ENCODE results near the gene TENT5C. TPM values are rescaled to one million over a fixed set of nuclear protein-coding genes. Genes with fewer than 3 reads are reported as not detected.
A peak's percentile ranks its signal among the peaks of the same experiment; 100 is the strongest.

TENT5C gene
- total RNA-seq, 5 donors from 2014 or later (not counting 1 experiment from before 2014, with no cell fraction given), result 7.6 to 133 (median 11.2) TPM

DNA sequence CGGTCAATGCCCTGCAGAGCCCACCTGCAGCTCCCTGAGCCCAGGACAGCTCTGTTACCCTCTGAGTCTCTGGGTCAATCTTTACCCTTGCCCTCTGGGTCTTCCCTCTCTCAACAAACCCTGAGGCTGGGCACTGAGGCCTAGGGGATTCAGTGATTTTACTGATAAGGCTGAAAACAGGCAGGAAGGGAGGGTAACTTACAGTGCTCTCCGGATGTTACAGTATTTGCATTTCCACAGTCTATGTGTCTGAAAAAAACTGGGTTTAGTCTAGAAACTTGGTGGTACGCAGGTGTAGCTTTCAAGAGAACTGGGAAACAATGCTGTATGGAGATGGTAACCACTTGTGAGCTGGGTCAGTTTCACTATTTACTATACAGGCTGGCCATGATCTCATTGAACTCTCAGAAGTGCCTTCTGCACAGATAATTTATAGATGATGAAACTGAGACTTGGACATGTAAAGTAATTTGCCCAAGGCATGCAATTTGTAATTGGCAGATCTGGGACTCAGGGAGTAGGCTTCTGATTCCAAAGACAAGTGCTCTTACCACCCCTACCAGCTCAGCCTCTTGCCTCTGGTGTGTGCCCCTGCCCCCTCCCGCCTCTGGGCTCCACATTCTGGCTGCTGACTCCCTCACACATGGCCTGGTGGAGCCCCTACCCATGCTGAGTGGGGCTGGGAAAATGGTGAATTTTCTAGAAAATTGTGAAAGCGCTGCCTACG is 48.8 kb downstream of the TENT5C start:
- POLR2A ChIA-PET, result interaction anchor here (0.6 to 3.0 kb wide), 5 partner anchors 14 to 588 kb away, joined by 3 to 73 read pairs (median 5); partner anchors contain the start of gene TENT5C (in 1 of the 2)
- whole genome bisulfite sequencing (ENCODE audit: insufficient coverage), result 50% methylated on average over 4 of the region's 6 CpGs
- Mint-ChIP-seq H3K4me1 (peaks cover 84 to 91% (median 89%) of the 10 kb centered on the region in 3 donors), H3K27me3 (peaks cover 2 to 7% of the 10 kb centered on the region in 2 donors), H3K36me3 (no peaks in the 10 kb centered on the region), H3K4me3 (peak overlapping the region; percentile 31 to 77 (median 49)), H3K9me3 (no peaks in the 10 kb centered on the region), H3K27ac (peak overlapping the region; percentile 69 to 71)
- H3K27ac ChIP-seq (ENCODE audit: low read length), result peak overlapping the region; percentile 61
- peak overlapping the region in 1 of 2 donors; percentile 11 for H3K4me3 ChIP-seq (ENCODE audit: control insufficient read depth in 1 of 2, extremely low read depth in 1 of 2, low read length in 1 of 2)
- peaks cover 53 to 96% of the 10 kb centered on the region in 2 experiments for H3K4me1 ChIP-seq (ENCODE audit: control insufficient read depth in 1 of 2, extremely low read depth in 1 of 2, insufficient read depth in 2 of 2, low read length in 2 of 2)
- DNase-seq (peak in 2 of 35 experiments; percentile 28 to 55), ATAC-seq (replicated peaks in 1 of 4) (peak in 1 of 4 experiments; percentile 22)
- CTCF ChIA-PET, result interaction anchor here (1.1 to 4.8 kb wide), 6 partner anchors 10 to 48 kb away, joined by 4 to 39 read pairs (median 6); partner anchors contain the start of gene TENT5C (in 1 of the 2)
- H3K27me3 ChIP-seq (replicated peaks in 1 of 2; ENCODE audit: control insufficient read depth in 2 of 2, extremely low read depth in 1 of 2, insufficient read depth in 2 of 2, low read length in 1 of 2), result peaks cover 0 to 9% of the 10 kb centered on the region in 2 experiments
- H3K36me3 ChIP-seq (ENCODE audit: control insufficient read depth in 2 of 2, extremely low read depth in 1 of 2, insufficient read depth in 1 of 2, low read length in 1 of 2), result no peaks in the 10 kb centered on the region
- no peaks in the 10 kb centered on the region for H3K9me3 ChIP-seq

DNA sequence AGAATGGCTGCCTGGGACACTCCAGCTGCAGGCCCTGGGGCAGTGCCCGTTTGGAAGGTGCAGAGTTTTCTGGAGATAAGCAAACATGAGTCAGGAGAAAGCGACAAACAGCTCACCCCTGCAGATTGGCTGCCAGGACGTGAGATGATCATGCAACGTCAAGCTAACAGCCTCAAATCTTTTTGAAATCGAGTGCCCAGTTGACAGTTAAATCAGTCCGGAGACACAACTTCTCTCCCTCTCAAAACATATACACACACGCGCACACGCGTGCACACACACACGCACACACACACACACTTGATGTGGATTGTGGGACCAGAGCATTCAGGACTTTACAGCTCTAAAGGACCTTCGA is 49.4 kb downstream of the TENT5C start:
- peak overlapping the region; percentile 69 to 71 for H3K27ac Mint-ChIP-seq
- no peaks in the 10 kb centered on the region for H3K36me3 ChIP-seq (ENCODE audit: control insufficient read depth in 2 of 2, extremely low read depth in 1 of 2, insufficient read depth in 1 of 2, low read length in 1 of 2)
- peaks cover 0 to 9% of the 10 kb centered on the region in 2 experiments for H3K27me3 ChIP-seq (replicated peaks in 1 of 2; ENCODE audit: control insufficient read depth in 2 of 2, extremely low read depth in 1 of 2, insufficient read depth in 2 of 2, low read length in 1 of 2)
- peaks cover 89 to 96% (median 94%) of the 10 kb centered on the region in 3 donors for H3K4me1 Mint-ChIP-seq
- peaks cover 59 to 96% of the 10 kb centered on the region in 2 experiments for H3K4me1 ChIP-seq (ENCODE audit: control insufficient read depth in 1 of 2, extremely low read depth in 1 of 2, insufficient read depth in 2 of 2, low read length in 2 of 2)
- ChIA-PET POLR2A (interaction anchor here (0.7 to 3.0 kb wide), 5 partner anchors 14 to 121 kb away, joined by 3 to 73 read pairs (median 5); partner anchors contain the start of gene TENT5C (in 1 of the 2)), CTCF (interaction anchor here (1.2 to 4.8 kb wide), 9 partner anchors 9 to 120 kb away, joined by 4 to 39 read pairs (median 7); partner anchors contain the start of gene TENT5C (in 1 of the 2))
- peaks cover 2 to 7% of the 10 kb centered on the region in 2 donors for H3K27me3 Mint-ChIP-seq
- H3K9me3 ChIP-seq, result no peaks in the 10 kb centered on the region
- no peak overlapping the region for H3K4me3 ChIP-seq (ENCODE audit: control insufficient read depth in 1 of 2, extremely low read depth in 1 of 2, low read length in 1 of 2)
- WGBS (ENCODE audit: insufficient coverage), result 81% methylated on average over 11 of the region's 12 CpGs
- no peak for DNase-seq
- no peak for ATAC-seq (replicated peaks in 1 of 4)
- no peaks in the 10 kb centered on the region for H3K9me3 Mint-ChIP-seq
- H3K27ac ChIP-seq (ENCODE audit: low read length), result peak overlapping the region; percentile 86
- peak overlapping the region; percentile 31 to 77 (median 39) for H3K4me3 Mint-ChIP-seq
- no peaks in the 10 kb centered on the region for H3K36me3 Mint-ChIP-seq

DNA sequence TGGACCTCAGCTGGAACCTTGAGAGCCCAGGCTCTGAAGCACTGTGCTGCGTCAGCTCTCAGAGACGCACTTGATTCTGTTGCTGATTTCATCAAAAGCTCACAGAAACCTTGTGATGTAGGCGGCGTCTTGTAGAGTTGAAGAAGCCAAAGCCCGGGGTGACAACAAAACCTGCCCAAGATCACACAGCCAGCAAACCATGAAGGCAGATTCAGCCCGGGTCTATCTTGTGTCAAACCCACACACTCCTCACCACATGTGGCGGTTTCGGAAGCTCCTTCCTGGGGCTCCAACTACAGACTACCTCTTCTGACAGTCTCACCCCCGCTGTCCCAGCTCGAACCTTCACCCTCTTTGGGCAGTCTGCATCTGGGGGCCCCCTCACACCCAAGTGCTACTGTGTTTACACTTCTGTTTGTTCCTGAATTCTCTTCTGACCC is 50.4 kb downstream of the TENT5C start:
- WGBS (ENCODE audit: insufficient coverage), result 0% methylated on average over 9 of the region's 10 CpGs
- no peaks in the 10 kb centered on the region for H3K36me3 ChIP-seq (ENCODE audit: control insufficient read depth in 2 of 2, extremely low read depth in 1 of 2, insufficient read depth in 1 of 2, low read length in 1 of 2)
- Mint-ChIP-seq H3K27ac (peak overlapping the region; percentile 83 to 87), H3K27me3 (peaks cover 2% of the 10 kb centered on the region in 2 donors), H3K4me3 (peak overlapping the region; percentile 51 to 77 (median 69)), H3K36me3 (no peaks in the 10 kb centered on the region), H3K9me3 (peaks cover 0 to 2% (median 0%) of the 10 kb centered on the region in 3 donors), H3K4me1 (peaks cover 95 to 96% (median 96%) of the 10 kb centered on the region in 3 donors)
- DNase-seq, result peak; percentile 53 to 93 (median 84)
- peak overlapping the region; percentile 5 to 48 for H3K4me3 ChIP-seq (ENCODE audit: control insufficient read depth in 1 of 2, extremely low read depth in 1 of 2, low read length in 1 of 2)
- no peaks in the 10 kb centered on the region for H3K9me3 ChIP-seq
- peak overlapping the region; percentile 86 for H3K27ac ChIP-seq (ENCODE audit: low read length)
- peak; percentile 69 to 76 (median 72) for ATAC-seq (replicated peaks in 1 of 4)
- POLR2A ChIA-PET, result interaction anchor here (0.5 to 3.0 kb wide), 17 partner anchors 8 to 596 kb away, joined by 3 to 73 read pairs (median 4); partner anchors contain the start of genes TENT5C (in 1 of the 2) and TTF2 (in 1 of the 2)
- CTCF ChIA-PET, result interaction anchor here (0.5 to 4.8 kb wide), 18 partner anchors 8 to 144 kb away, joined by 3 to 39 read pairs (median 4); partner anchors contain the start of gene TENT5C (in 1 of the 2)
- peaks cover 0 to 8% of the 10 kb centered on the region in 2 experiments for H3K27me3 ChIP-seq (replicated peaks in 1 of 2; ENCODE audit: control insufficient read depth in 2 of 2, extremely low read depth in 1 of 2, insufficient read depth in 2 of 2, low read length in 1 of 2)
- peaks cover 67 to 96% of the 10 kb centered on the region in 2 experiments for H3K4me1 ChIP-seq (ENCODE audit: control insufficient read depth in 1 of 2, extremely low read depth in 1 of 2, insufficient read depth in 2 of 2, low read length in 2 of 2)

DNA sequence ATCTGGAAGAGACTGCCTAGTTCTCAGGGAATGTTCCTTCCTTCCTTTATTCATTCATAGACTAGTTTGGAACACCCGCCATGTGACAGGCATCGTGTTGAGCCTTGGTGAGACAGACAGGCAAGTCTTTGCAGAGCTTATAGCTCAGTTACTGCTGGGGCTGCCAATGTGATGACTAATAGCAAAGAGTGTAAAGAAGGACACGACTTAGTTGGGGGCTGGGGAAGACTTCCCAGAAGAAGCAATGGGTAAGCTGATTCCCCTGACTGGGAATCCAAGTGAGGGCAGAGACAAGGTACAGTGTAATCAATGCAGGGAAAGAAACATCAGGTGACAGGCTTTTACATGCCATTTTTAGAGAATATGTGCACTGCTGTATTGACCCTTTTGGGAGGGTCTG is 51.2 kb downstream of the TENT5C start:
- Mint-ChIP-seq H3K9me3 (peaks cover 2 to 7% (median 2%) of the 10 kb centered on the region in 3 donors), H3K27ac (peak overlapping the region; percentile 83 to 87), H3K4me3 (peak overlapping the region in 2 of 3 donors; percentile 13 to 77), H3K36me3 (no peaks in the 10 kb centered on the region), H3K4me1 (peaks cover 95 to 97% (median 96%) of the 10 kb centered on the region in 3 donors), H3K27me3 (no peaks in the 10 kb centered on the region)
- ChIA-PET POLR2A (interaction anchor here (0.6 to 9.6 kb wide), 9 partner anchors 14 to 600 kb away, joined by 3 to 97 read pairs (median 10); partner anchors contain the start of gene TENT5C (in 2 of the 2)), CTCF (interaction anchor here in 1 of 2 donors (1.1 to 4.8 kb wide), 4 partner anchors 17 to 122 kb away, joined by 3 to 39 read pairs (median 9); partner anchors contain the start of gene TENT5C)
- Histone ChIP-seq H3K4me1 (ENCODE audit: control insufficient read depth in 1 of 2, extremely low read depth in 1 of 2, insufficient read depth in 2 of 2, low read length in 2 of 2) (peaks cover 67 to 96% of the 10 kb centered on the region in 2 experiments), H3K4me3 (ENCODE audit: control insufficient read depth in 1 of 2, extremely low read depth in 1 of 2, low read length in 1 of 2) (no peak overlapping the region), H3K9me3 (no peaks in the 10 kb centered on the region), H3K36me3 (ENCODE audit: control insufficient read depth in 2 of 2, extremely low read depth in 1 of 2, insufficient read depth in 1 of 2, low read length in 1 of 2) (no peaks in the 10 kb centered on the region), H3K27me3 (replicated peaks in 1 of 2; ENCODE audit: control insufficient read depth in 2 of 2, extremely low read depth in 1 of 2, insufficient read depth in 2 of 2, low read length in 1 of 2) (peaks cover 0 to 8% of the 10 kb centered on the region in 2 experiments), H3K27ac (ENCODE audit: low read length) (no peak overlapping the region)
- 16% methylated on average over 3 of the region's 3 CpGs for WGBS (ENCODE audit: insufficient coverage)
- DNase-seq (peak in 3 of 35 experiments; percentile 26 to 50 (median 27)), ATAC-seq (replicated peaks in 1 of 4) (no peak)

DNA sequence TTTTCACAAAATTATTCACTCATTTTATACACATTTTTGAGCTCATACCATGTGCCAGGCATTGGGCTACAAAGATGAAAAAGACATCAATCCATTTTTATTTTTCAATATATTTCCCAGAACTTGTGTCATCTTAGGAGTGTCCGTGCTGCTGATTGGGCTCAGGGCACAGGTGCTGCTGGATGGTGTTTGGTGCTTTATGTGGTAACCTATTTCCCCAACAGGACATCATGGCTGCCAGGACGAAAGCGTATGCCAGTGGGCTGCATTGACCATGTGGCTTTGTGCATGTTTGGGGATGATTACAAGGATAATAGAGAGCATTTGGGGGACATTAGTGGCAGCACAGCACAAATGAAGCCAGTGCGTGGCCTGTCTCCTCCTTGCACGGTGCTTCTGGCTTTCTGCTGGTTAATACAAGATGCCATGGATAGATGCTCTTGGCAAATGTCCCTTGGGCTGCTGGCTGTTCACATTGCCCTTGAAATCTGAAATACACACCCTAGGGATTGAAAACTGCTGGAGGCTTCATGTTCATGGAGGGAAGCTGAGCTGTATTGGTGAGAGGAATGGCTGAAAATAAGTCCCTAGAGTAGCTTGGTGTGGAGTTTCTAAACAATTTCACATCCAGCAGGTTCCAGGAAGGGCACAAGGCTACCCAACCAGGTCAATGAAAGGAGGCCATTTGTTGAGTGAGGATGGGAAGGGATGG is 52.3 kb downstream of the TENT5C start:
- Mint-ChIP-seq H3K4me1 (peaks cover 91 to 97% (median 95%) of the 10 kb centered on the region in 3 donors), H3K27me3 (no peaks in the 10 kb centered on the region), H3K27ac (peak overlapping the region; percentile 17 to 80), H3K9me3 (peaks cover 6 to 12% (median 7%) of the 10 kb centered on the region in 3 donors), H3K4me3 (peak overlapping the region; percentile 26 to 71 (median 31)), H3K36me3 (no peaks in the 10 kb centered on the region)
- ChIA-PET CTCF (interaction anchor here in 1 of 2 donors (0.6 to 4.8 kb wide), 7 partner anchors 13 to 671 kb away, joined by 3 to 39 read pairs (median 4); partner anchors contain the start of gene TENT5C), POLR2A (interaction anchor here (0.6 to 9.6 kb wide), 13 partner anchors 15 to 394 kb away, joined by 3 to 97 read pairs (median 4); partner anchors contain the start of gene TENT5C (in 2 of the 2))
- H3K4me3 ChIP-seq (ENCODE audit: control insufficient read depth in 1 of 2, extremely low read depth in 1 of 2, low read length in 1 of 2), result no peak overlapping the region
- no peaks in the 10 kb centered on the region for H3K36me3 ChIP-seq (ENCODE audit: control insufficient read depth in 2 of 2, extremely low read depth in 1 of 2, insufficient read depth in 1 of 2, low read length in 1 of 2)
- peak overlapping the region; percentile 22 for H3K27ac ChIP-seq (ENCODE audit: low read length)
- no peak for DNase-seq
- WGBS (ENCODE audit: insufficient coverage), result 88% methylated on average over 4 of the region's 5 CpGs
- peaks cover 67 to 91% of the 10 kb centered on the region in 2 experiments for H3K4me1 ChIP-seq (ENCODE audit: control insufficient read depth in 1 of 2, extremely low read depth in 1 of 2, insufficient read depth in 2 of 2, low read length in 2 of 2)
- no peak for ATAC-seq (replicated peaks in 1 of 4)
- no peaks in the 10 kb centered on the region for H3K9me3 ChIP-seq
- H3K27me3 ChIP-seq (replicated peaks in 1 of 2; ENCODE audit: control insufficient read depth in 2 of 2, extremely low read depth in 1 of 2, insufficient read depth in 2 of 2, low read length in 1 of 2), result peaks cover 0 to 5% of the 10 kb centered on the region in 2 experiments

Measured in T-cell (primary cell).